Keratinocyte (primary cell): Measurements from ENCODE around the gene RERG.

Experiments used
- EZH2 ChIP-seq: IDR thresholded peaks from one replicate; pipeline ENCODE4 v1.6.1; 2012; ENCODE audit warnings: inconsistent platforms, mild to moderate bottlenecking, low read length, moderate library complexity
- TF ChIP-seq, protein P1 (sequence below), 3 experiments: IDR thresholded peaks in 1 of 3; conservative IDR thresholded peaks in 1 of 3; optimal IDR thresholded peaks in 1 of 3; 2 replicates in 2 of 3; 3 replicates in 1 of 3; pipeline versions ENCODE3 to v1.5.1; 2011; ENCODE audit warnings: low read length in 3 of 3, mild to moderate bottlenecking in 3 of 3, moderate library complexity in 2 of 3, control low read depth in 1 of 3, inconsistent platforms in 1 of 3; ENCODE audit not compliant: insufficient read depth in 2 of 3; ENCODE audit errors: extremely low read depth in 1 of 3

DNA sequence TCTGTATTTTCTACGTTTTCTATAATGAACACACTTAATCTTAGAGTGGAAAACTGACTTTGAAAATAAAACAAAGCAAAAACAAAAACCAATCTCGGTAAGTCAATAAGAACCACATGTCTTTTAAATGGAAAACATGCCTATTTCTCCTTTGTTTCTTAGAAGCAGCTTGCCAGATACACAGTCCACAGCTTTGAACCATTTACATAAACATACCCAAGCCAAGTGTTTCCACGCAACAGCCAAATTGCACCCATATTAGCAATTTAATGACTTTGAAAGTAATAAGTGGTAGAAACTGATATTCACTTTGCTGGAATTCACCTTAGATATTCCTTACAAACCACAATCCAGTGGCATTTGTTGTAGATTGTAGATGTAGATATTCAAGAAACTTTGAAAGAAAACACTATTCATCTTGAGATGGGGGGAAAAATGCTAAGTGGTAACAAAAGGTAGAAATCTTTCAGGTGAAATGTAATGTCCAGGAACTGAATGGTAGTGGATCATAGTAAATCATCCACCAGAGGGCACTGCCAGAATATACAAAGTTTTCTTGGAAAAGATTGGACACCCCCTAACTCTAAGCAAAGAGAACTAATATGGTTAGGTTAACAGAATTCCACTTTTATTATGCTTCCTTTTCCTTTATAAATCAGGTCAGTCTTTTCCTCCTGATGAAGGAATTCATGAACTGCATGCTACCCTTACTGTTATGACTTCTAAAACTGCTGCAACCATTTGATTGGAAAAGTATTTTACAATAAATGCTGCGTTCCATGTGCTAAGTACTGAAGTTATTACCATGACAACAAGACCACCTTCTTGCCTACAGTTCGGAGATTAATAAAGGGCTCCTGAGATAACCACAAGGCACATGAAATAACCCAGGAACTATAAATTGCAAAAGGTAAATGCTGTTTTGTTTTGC is 69.8 kb downstream of the RERG start:
- TF ChIP-seq, protein P1, sequence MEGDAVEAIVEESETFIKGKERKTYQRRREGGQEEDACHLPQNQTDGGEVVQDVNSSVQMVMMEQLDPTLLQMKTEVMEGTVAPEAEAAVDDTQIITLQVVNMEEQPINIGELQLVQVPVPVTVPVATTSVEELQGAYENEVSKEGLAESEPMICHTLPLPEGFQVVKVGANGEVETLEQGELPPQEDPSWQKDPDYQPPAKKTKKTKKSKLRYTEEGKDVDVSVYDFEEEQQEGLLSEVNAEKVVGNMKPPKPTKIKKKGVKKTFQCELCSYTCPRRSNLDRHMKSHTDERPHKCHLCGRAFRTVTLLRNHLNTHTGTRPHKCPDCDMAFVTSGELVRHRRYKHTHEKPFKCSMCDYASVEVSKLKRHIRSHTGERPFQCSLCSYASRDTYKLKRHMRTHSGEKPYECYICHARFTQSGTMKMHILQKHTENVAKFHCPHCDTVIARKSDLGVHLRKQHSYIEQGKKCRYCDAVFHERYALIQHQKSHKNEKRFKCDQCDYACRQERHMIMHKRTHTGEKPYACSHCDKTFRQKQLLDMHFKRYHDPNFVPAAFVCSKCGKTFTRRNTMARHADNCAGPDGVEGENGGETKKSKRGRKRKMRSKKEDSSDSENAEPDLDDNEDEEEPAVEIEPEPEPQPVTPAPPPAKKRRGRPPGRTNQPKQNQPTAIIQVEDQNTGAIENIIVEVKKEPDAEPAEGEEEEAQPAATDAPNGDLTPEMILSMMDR (optimal IDR thresholded peaks at IDR 0.05 in 1 of 3, IDR thresholded peaks at IDR 0.05 in 1 of 3, conservative IDR thresholded peaks at IDR 0.05 in 1 of 3; ENCODE audit: extremely low read depth in 1 of 3, insufficient read depth in 2 of 3, low read length in 3 of 3) = peak in 2 of 3 experiments; percentile 22 to 38
- TF ChIP-seq EZH2 = no peak
